ENCODE results near the gene TMEM59L. TPM values are rescaled to one million over a fixed set of nuclear protein-coding genes. Genes with fewer than 3 reads are reported as not detected.
"Not testable (repeated sequence)": the region's sequence is repeated elsewhere in the genome, so short reads cannot be mapped to it uniquely, and the experiment has no call there.

The TMEM59L gene
- total RNA-seq, 1 donor from 2014 or later: not detected

DNA sequence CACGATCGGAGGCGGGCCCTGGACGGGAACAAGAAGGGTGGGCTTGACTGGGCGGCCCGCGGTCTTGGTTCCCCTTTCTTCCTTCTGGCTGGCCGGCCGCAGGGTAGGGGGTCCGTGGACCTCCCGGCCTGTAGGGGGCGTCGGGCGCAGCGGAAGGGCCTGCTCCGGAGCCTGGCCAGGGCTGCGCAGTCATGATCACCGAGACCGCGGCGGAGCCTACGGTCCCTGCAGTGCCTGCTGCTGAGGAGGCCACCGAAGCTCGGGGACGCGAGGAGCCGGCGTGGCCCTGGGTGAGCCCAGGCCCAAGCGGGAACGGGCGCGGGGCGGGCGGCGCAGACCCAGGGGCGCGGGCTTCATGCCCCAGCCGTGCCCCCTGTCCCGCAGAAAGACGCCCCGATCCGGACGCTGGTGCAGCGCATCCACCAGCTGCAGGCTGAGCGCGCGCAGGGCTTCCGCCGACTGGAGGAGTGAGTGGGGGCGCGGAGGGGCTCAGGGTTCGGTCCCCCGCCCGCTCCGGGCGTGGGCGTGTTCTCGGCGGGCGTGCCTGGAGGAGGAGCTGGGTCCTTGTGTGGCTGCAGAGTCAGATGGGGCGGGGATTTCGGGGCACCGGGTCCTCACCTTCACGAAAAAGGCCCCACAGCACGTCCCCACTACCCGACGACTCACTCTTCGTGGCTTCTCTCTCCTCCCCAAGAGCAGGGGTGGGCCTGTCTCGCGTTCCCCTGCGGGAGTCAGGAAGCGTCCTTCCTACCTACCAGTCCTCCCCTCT, 23.9 kb upstream of the TMEM59L start, which contains the start of gene REX1BD:
TSS of gene REX1BD (plus strand) at position 188 of the 769 bp plus-strand sequence. CDS start at position 192, 4 bp downstream.
- Mint-ChIP-seq H3K27ac (peak within 1 kb of the TSS; percentile 93), H3K4me1 (ENCODE audit: low read depth) (peaks cover 31% of the 10 kb centered on the region)

GRCh38 chr19:18589380-18590272, 23.0 kb upstream of the TMEM59L start:
- peak overlapping the region; percentile 92 for H3K27ac Mint-ChIP-seq
- peaks cover 1% of the 10 kb centered on the region for H3K27me3 Mint-ChIP-seq (ENCODE audit: low read depth)
- peaks cover 28% of the 10 kb centered on the region for H3K36me3 Mint-ChIP-seq (ENCODE audit: low read depth)
- peak; percentile 74 for DNase-seq (ENCODE audit: low spot score)
- H3K4me1 Mint-ChIP-seq (ENCODE audit: low read depth): peaks cover 32% of the 10 kb centered on the region
- H3K4me3 Mint-ChIP-seq (ENCODE audit: low read depth): peak overlapping the region; percentile 84
- intact Hi-C loops (cut with micrococcal nuclease): loop anchor here (1.0 to 5.0 kb wide), 3 partner anchors 18 to 258 kb away; partner anchors contain the start of gene UBA52
- no peaks in the 10 kb centered on the region for H3K9me3 Mint-ChIP-seq

More for the DNA sequence above, 23.9 kb upstream of the TMEM59L start, which contains the start of gene REX1BD:
- Mint-ChIP-seq H3K4me3 (ENCODE audit: low read depth) (peak within 1 kb of the TSS; percentile 84), H3K9me3 (no peaks in the 10 kb centered on the region), H3K27me3 (ENCODE audit: low read depth) (no peaks in the 10 kb centered on the region), H3K36me3 (ENCODE audit: low read depth) (peaks cover 28% of the 10 kb centered on the region)
- peak; percentile 86 for DNase-seq (ENCODE audit: low spot score)
- intact Hi-C loops (cut with micrococcal nuclease): loop anchor here (1.0 to 2.0 kb wide), 3 partner anchors 17 to 66 kb away; partner anchors contain the start of genes ELL and UBA52

- Mint-ChIP-seq H3K9me3 (no peaks in the 10 kb centered on the region), H3K4me3 (ENCODE audit: low read depth) (peak overlapping the region; percentile 84), H3K4me1 (ENCODE audit: low read depth) (peaks cover 30% of the 10 kb centered on the region), H3K27ac (peak overlapping the region; percentile 92), H3K36me3 (ENCODE audit: low read depth) (peaks cover 28% of the 10 kb centered on the region), H3K27me3 (ENCODE audit: low read depth) (peaks cover 7% of the 10 kb centered on the region)
- intact Hi-C loops (cut with micrococcal nuclease): loop anchor here (5.0 kb wide), 1 partner anchor 257 kb away; no protein-coding TSS in a partner anchor
- no peak for DNase-seq (ENCODE audit: low spot score)
Measured at GRCh38 chr19:18590273-18591272, 22.1 kb upstream of the TMEM59L start.

GRCh38 chr19:18591735-18592385, 20.8 kb upstream of the TMEM59L start:
- peak overlapping the region; percentile 33 for H3K4me3 Mint-ChIP-seq (ENCODE audit: low read depth)
- peaks cover 28% of the 10 kb centered on the region for H3K36me3 Mint-ChIP-seq (ENCODE audit: low read depth)
- H3K27ac Mint-ChIP-seq: no peak overlapping the region
- intact Hi-C loops (cut with micrococcal nuclease): loop anchor here (5.0 kb wide), 1 partner anchor 255 kb away; no protein-coding TSS in a partner anchor
- H3K27me3 Mint-ChIP-seq (ENCODE audit: low read depth): peaks cover 14% of the 10 kb centered on the region
- H3K4me1 Mint-ChIP-seq (ENCODE audit: low read depth): peaks cover 26% of the 10 kb centered on the region
- H3K9me3 Mint-ChIP-seq: no peaks in the 10 kb centered on the region
- DNase-seq (ENCODE audit: low spot score): no peak

DNA sequence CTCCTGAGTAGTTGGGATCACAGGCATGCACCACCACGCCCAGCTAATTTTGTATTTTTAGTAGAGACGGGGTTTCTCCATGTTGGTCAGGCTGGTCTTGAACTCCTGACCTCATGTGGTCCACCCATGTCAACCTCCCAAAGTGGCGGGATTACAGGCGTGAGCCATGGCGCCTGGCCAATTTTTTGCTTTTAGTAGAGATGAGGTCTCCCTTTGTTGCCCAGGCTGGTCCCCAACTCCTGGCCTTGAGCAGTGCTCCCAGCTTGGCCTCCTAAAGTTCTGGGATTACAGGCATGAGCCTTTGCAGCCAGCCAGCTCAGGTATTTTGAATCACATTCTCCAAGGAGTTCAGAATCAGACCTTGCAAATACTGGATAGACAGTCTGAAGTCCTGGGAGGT, 19.9 kb upstream of the TMEM59L start:
- not testable (repeated sequence) for DNase-seq (ENCODE audit: low spot score); H3K27ac Mint-ChIP-seq

GRCh38 chr19:18593367-18594095, 19.1 kb upstream of the TMEM59L start:
- Mint-ChIP-seq H3K4me1 (ENCODE audit: low read depth) (peaks cover 17% of the 10 kb centered on the region), H3K36me3 (ENCODE audit: low read depth) (peaks cover 28% of the 10 kb centered on the region), H3K27me3 (ENCODE audit: low read depth) (peaks cover 14% of the 10 kb centered on the region), H3K27ac (no peak overlapping the region), H3K9me3 (no peaks in the 10 kb centered on the region), H3K4me3 (ENCODE audit: low read depth) (peak overlapping the region; percentile 9)
- DNase-seq (ENCODE audit: low spot score): no peak
- intact Hi-C loops (cut with micrococcal nuclease): loop anchor here (5.0 kb wide), 1 partner anchor 254 kb away; no protein-coding TSS in a partner anchor

More for the DNA sequence above, 19.9 kb upstream of the TMEM59L start:
- H3K9me3 Mint-ChIP-seq; H3K4me3 Mint-ChIP-seq (ENCODE audit: low read depth): not testable (repeated sequence)
- peaks cover 23% of the 10 kb centered on the region for H3K4me1 Mint-ChIP-seq (ENCODE audit: low read depth)
- peaks cover 28% of the 10 kb centered on the region for H3K36me3 Mint-ChIP-seq (ENCODE audit: low read depth)
- intact Hi-C loops (cut with micrococcal nuclease): loop anchor here (5.0 kb wide), 1 partner anchor 255 kb away; no protein-coding TSS in a partner anchor
- peaks cover 14% of the 10 kb centered on the region for H3K27me3 Mint-ChIP-seq (ENCODE audit: low read depth)

- H3K4me3 Mint-ChIP-seq (ENCODE audit: low read depth): peak overlapping the region; percentile 66
- H3K27me3 Mint-ChIP-seq (ENCODE audit: low read depth): peaks cover 16% of the 10 kb centered on the region
- H3K36me3 Mint-ChIP-seq (ENCODE audit: low read depth): peaks cover 28% of the 10 kb centered on the region
- H3K4me1 Mint-ChIP-seq (ENCODE audit: low read depth): peaks cover 17% of the 10 kb centered on the region
- H3K27ac Mint-ChIP-seq: no peak overlapping the region
- H3K9me3 Mint-ChIP-seq: no peaks in the 10 kb centered on the region
- DNase-seq (ENCODE audit: low spot score): peak; percentile 63
- intact Hi-C loops (cut with micrococcal nuclease): loop anchor here (5.0 kb wide), 1 partner anchor 253 kb away; no protein-coding TSS in a partner anchor
Measured at GRCh38 chr19:18594096-18594823, 18.4 kb upstream of the TMEM59L start.

DNA sequence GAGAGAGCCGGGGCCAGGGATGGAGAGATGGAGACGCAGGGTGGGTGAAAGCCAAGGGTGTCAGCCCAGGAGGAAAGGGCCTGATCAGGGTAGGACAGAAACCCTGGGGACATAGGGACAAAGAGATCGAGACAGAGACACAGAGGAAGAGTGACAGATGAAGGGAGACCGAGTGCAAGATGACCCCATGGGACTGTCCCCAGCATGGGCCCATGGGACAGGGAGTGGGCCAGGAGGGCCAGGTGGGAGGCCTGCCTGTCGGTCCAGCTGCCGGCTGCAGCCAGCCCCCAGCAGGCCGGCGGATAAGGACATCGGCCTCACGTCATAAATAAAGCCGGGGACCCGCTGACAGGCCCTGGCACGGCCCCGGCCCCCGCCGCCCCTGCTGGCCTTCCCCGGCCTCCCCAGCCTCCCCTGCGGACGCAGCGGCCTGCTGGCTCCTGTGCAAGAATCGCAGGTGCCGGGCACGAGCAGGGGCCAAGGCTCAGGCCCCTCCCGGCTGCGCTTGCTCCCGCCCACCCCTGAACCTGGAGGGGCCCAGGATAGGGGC, 17.8 kb upstream of the TMEM59L start:
- Mint-ChIP-seq H3K27me3 (ENCODE audit: low read depth) (peaks cover 16% of the 10 kb centered on the region), H3K4me1 (ENCODE audit: low read depth) (peaks cover 13% of the 10 kb centered on the region), H3K27ac (no peak overlapping the region), H3K36me3 (ENCODE audit: low read depth) (peaks cover 24% of the 10 kb centered on the region), H3K4me3 (ENCODE audit: low read depth) (peak overlapping the region; percentile 66), H3K9me3 (no peaks in the 10 kb centered on the region)
- DNase-seq (ENCODE audit: low spot score): no peak
- intact Hi-C loops (cut with micrococcal nuclease): loop anchor here (5.0 kb wide), 1 partner anchor 252 kb away; no protein-coding TSS in a partner anchor

- Mint-ChIP-seq H3K27me3 (ENCODE audit: low read depth) (peaks cover 16% of the 10 kb centered on the region), H3K27ac (no peak overlapping the region), H3K4me1 (ENCODE audit: low read depth) (peaks cover 9% of the 10 kb centered on the region), H3K4me3 (ENCODE audit: low read depth) (peak overlapping the region; percentile 39), H3K36me3 (ENCODE audit: low read depth) (peaks cover 19% of the 10 kb centered on the region), H3K9me3 (no peaks in the 10 kb centered on the region)
- intact Hi-C loops (cut with micrococcal nuclease): no loop called here
- no peak for DNase-seq (ENCODE audit: low spot score)
Measured at GRCh38 chr19:18595475-18595874, 17.2 kb upstream of the TMEM59L start.

DNA sequence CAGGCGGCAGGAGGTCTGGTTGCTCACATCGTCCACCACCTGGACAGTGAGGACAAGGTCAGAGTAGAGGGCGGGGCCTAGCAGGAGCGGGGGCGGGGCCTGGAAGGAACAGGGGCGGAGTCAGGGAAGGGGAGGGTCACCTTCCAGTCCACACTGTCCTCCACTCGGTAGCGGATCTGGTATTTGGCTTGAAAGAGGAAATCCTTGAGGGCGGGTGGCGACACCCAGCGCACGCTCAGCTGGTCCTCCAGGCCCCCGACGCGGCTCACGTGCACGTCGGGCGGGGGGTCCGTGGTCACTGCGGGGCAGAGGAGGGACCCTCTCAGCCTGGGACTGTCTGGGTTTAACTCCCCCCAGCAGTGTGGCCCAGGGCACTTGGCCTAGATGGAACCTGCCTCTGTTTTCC, 15.9 kb upstream of the TMEM59L start:
- Mint-ChIP-seq H3K4me1 (ENCODE audit: low read depth) (peaks cover 7% of the 10 kb centered on the region), H3K9me3 (no peaks in the 10 kb centered on the region), H3K27me3 (ENCODE audit: low read depth) (peaks cover 18% of the 10 kb centered on the region), H3K36me3 (ENCODE audit: low read depth) (peaks cover 8% of the 10 kb centered on the region), H3K4me3 (ENCODE audit: low read depth) (no peak overlapping the region), H3K27ac (no peak overlapping the region)
- DNase-seq (ENCODE audit: low spot score): no peak
- intact Hi-C loops (cut with micrococcal nuclease): no loop called here
